Transverse colon (tissue), 4 donors: ENCODE results near the gene SDHC.

Experiments
- POLR2A ChIP-seq: fragments of 450-650 bp; IDR thresholded peaks from one replicate; pipeline ENCODE4 v1.6.1; 2016; ENCODE audit warnings: antibody characterized with exemption, mild to moderate bottlenecking, moderate library complexity
- POLR2AphosphoS5 ChIP-seq, 3 donors: sonication (generic); formaldehyde crosslinking; IDR thresholded peaks; one replicate each; pipeline ENCODE4 v1.6.1; 2016; ENCODE audit warnings: antibody characterized with exemption in 3 of 3
- TF ChIP-seq, protein P1 (sequence below), 5 experiments: fragments of 200-600 bp in 3 of 5; fragments of 450-650 bp in 2 of 5; sonication (generic) in 3 of 5; IDR thresholded peaks; 1 replicate in 2 of 5; 2 replicates in 3 of 5; pipeline ENCODE4 v1.5.1; 2016 to 2017; ENCODE audit warnings: antibody characterized with exemption in 5 of 5, inconsistent platforms in 3 of 5, mild to moderate bottlenecking in 2 of 5, moderate library complexity in 1 of 5

DNA sequence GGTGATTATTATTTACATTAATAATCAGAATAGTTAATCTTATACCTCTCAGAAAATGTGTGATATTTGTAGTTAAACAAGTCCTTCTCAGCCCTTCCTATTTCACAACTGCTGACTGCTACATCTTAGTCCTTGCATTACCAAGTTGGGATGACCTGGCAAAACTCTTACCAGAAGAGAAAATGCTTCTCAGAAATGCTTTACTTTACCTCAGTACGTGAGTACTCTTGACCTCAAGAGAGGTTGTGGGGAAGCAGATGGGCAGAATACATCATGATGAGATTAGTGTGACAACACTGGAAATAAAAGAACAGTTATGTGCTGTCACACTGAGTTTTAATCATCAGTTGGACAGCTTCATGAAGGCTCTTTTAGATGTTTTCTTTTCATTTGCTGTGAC is 37.3 kb downstream of the SDHC start:
- TF ChIP-seq, protein P1, sequence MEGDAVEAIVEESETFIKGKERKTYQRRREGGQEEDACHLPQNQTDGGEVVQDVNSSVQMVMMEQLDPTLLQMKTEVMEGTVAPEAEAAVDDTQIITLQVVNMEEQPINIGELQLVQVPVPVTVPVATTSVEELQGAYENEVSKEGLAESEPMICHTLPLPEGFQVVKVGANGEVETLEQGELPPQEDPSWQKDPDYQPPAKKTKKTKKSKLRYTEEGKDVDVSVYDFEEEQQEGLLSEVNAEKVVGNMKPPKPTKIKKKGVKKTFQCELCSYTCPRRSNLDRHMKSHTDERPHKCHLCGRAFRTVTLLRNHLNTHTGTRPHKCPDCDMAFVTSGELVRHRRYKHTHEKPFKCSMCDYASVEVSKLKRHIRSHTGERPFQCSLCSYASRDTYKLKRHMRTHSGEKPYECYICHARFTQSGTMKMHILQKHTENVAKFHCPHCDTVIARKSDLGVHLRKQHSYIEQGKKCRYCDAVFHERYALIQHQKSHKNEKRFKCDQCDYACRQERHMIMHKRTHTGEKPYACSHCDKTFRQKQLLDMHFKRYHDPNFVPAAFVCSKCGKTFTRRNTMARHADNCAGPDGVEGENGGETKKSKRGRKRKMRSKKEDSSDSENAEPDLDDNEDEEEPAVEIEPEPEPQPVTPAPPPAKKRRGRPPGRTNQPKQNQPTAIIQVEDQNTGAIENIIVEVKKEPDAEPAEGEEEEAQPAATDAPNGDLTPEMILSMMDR (IDR thresholded peaks at IDR 0.05) = no peak
- TF ChIP-seq POLR2A (no peak), POLR2AphosphoS5 (IDR thresholded peaks at IDR 0.05) (no peak)
